Kidney tubule cell (primary cell): Measurements from ENCODE around the gene TSEN2.
"Not testable (repeated sequence)": the region's sequence is repeated elsewhere in the genome, so short reads cannot be mapped to it uniquely, and the experiment has no call there.

Experiments used
- DNase-seq: peaks from one replicate; pipeline ENCODE4 v3.0.0-alpha.2; 2018; ENCODE audit warnings: low spot score

The TSEN2 gene

DNA sequence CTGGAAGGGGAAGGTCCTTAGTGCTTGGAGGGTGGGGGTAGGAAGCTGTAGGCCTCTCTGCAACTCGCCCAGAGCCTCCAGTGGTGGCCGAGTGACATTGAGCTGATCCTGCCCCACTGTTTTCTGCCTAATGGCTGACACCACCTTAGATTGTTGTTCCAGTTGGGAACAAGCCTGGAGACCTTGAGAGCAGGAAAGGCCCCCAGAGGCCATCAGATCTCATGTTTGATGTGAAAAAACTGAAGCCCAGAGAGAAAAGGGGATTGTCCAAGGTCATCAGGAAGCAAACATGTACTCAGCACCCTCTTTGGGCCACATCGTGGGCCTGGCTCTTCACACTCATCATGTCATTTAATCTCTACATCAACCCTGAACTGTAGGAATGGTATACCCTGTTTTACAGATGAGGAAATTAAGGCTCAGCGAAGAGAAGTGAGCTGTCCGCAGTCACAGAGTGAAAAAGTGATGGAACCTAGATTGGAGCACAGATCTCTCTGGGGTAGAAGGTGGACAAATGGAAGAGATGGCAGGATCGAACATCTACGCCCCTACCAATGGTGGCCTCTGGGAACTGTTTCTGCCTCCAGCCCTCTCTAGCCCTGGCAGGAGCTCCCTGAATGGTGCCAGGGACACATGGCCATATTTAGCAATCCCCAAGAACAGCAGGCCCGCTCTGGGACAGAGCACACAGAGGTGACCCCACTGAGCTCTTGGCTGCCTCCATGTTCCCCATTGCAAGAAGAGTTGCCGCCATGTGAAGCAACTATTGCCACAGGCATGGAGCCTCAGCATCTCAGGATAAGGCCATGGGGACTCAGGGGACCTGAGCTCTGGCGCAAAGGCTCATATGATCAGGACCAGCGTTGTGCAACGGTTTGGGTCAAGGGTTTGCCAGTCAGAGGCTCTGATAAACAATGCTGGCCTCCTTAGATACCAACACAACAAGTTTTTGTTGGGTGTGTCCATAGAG lies 31.6 kb upstream of the TSEN2 start:
- DNase-seq: no peak

GRCh38 chr3:12454076-12454815 lies 30.0 kb upstream of the TSEN2 start:
- DNase-seq: peak; percentile 7

DNA sequence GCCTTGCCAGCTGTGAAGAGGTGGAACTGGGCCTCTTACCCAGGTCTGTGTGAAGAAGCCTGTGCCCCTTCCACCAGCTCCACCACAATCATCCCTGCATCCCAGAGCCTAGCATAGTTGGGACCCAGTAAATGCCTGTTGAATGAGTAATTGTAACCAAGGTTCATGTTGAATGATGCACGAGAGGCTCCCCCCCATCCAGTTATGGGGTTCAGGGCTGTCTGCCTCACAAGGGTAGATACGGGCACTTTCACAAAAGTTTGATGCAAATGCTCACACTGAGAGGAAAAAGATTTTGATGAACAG lies 29.5 kb upstream of the TSEN2 start:
- DNase-seq: no peak

GRCh38 chr3:12455740-12456139 lies 28.5 kb upstream of the TSEN2 start:
- DNase-seq: no peak

- DNase-seq: no peak
Measured at GRCh38 chr3:12456441-12456840, 27.8 kb upstream of the TSEN2 start.

DNA sequence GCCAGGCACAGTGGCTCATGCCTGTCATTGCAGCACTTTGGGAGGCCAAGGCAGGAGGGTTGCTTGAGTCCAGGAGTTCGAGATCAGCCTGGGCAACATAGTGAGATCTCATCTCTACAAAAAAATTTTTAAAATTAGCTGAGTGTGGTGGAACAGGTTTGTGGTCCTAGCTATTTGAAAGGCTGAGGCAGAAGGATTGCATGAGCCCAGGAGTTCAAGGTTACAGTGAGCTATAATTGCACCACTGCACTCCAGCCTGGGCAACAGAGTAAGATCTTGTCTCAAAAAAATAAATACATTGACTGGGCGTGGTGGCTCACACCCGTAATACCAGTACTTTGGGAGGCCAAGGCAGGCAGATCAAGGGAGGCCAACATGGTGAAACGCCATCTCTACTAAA lies 26.9 kb upstream of the TSEN2 start:
- DNase-seq: not testable (repeated sequence)

GRCh38 chr3:12458901-12459300 lies 25.4 kb upstream of the TSEN2 start:
- no peak for DNase-seq

- no peak for DNase-seq
Measured at GRCh38 chr3:12460127-12460526, 24.2 kb upstream of the TSEN2 start.

- no peak for DNase-seq
Measured at GRCh38 chr3:12461097-12461649, 23.1 kb upstream of the TSEN2 start.

GRCh38 chr3:12462159-12462947 lies 21.9 kb upstream of the TSEN2 start:
- no peak for DNase-seq

DNA sequence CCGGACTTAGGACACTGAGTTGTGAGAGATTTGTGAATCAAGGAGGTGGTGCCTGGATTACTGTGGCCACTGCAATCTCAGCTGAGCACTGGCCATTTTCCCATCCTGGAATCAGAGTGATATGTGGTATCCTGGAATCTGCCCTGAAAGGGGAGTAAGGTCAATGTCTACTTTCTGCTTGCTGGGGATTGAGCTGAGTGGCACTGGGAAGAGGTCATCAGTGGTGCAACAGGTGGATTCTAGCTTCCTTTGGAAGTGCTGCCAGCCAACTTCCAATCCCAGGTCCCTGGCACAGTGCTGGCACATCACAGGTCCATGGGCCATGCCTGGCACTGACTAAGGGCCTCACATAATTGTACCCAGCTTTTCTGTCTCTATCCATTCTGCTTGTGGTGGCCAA lies 20.6 kb upstream of the TSEN2 start:
- no peak for DNase-seq

DNA sequence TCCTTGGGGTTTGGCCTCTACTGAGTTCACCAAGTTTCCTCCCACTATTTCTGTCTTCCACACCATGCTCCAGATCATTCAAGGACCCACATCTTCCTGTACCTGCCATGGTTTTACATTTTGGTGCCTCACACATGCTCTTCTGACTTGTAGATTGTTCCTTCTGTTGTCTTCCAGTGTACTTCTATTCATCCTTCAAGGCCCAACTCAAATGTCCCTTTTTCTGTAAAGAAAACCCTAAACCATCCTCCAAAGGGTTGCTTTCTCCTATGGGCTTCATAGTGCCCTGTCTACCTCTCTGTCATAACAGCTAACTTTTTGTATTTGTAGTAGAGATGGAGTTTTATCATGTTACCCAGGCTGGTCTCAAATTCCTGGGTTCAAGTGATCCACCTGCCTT lies 20.1 kb upstream of the TSEN2 start:
- no peak for DNase-seq

- peak; percentile 64 for DNase-seq
Measured at GRCh38 chr3:12465151-12465835, 19.0 kb upstream of the TSEN2 start.

- DNase-seq: peak; percentile 33
Measured at GRCh38 chr3:12465836-12466225, 18.4 kb upstream of the TSEN2 start.

DNA sequence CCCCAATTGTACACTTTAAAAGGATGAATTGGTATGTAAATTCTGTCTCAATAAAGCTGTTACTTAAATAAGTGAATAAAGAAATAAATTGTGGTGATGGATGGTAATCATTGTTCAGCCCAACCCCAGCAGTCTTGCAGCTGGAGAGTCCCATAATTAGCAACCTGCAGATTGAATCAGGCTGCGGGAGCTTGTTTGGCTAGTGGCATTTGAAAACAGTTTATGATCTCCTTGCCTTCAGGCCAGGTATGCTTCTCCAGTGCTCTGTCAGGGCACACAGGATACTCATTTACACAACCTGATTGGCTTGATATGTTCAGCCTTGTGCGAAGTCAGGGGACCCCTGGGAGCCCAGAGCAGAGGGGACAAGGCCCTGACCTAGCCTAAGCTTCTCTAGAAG lies 16.5 kb upstream of the TSEN2 start:
- DNase-seq: no peak

DNA sequence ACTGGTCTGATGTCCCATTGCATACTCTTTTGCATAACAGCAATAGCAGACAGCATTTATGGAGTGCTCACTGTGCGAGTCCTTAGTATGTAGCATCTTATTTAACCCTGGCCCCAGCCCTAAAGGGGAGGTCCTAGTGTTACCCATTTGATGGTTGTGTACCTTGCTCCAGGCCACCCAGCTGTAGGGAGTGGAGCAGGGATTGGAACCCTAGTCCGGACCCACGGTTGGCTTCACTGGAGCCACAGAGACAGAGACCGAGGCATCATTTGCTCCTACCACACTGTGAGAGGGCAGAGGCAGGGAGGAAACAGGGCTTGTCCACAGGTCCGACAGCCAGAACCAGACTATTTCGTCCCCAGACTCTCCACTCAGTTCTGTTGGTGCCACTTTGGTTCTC lies 16.0 kb upstream of the TSEN2 start:
- DNase-seq: no peak

DNA sequence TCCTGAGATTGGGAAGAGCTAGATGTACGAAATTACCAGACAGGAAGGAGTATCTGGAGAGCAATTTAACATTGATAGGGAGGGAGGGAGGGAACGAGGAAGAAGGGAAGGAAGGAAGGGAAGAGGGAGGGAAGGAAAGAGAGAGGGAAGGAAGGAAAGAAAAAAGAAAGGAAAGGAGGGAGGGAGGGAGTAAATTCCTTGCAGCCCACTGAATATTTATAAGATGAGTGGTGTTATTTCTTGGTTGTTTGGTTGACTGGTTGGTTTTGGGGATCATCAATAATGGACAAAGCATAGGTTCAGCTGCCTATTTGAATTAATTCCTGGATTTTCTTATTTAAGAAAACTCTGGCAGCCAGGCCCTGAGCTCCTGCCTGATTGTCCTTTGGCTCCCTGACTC lies 15.5 kb upstream of the TSEN2 start:
- no peak for DNase-seq

- DNase-seq: not testable (repeated sequence)
Measured at GRCh38 chr3:12469222-12469621, 15.1 kb upstream of the TSEN2 start.

DNA sequence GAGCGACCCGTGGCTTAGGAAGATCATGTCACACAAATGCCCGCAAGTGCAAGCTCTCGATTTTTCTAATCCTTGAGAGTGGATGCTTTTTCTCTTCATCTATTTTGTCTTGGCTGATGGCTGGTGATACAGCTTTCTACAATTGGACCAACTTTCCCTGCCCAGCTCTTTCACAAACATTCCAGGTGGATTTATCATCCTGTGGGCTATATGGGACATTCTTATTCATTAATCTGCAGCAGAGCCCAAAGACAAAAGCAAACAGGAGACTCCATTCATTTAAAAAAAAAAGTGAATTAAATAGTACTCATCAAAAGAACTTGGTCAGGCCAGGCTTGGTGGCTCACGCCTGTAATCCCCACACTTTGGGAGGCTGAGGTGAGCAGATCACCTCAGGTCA lies 14.2 kb upstream of the TSEN2 start:
- peak; percentile 86 for DNase-seq

GRCh38 chr3:12470680-12471079 lies 13.6 kb upstream of the TSEN2 start:
- DNase-seq: no peak

- DNase-seq: peak; percentile 76
Measured at GRCh38 chr3:12471241-12471640, 13.0 kb upstream of the TSEN2 start.
